Measurements from ENCODE around the gene PLD1. TPM values are rescaled to one million over a fixed set of nuclear protein-coding genes. Genes with fewer than 3 reads are reported as not detected.
A peak's percentile ranks its signal among the peaks of the same experiment; 100 is the strongest.

PLD1 gene
- total RNA-seq, 4 donors from 2014 or later, result 7.0 to 17.1 (median 13.6) TPM

DNA sequence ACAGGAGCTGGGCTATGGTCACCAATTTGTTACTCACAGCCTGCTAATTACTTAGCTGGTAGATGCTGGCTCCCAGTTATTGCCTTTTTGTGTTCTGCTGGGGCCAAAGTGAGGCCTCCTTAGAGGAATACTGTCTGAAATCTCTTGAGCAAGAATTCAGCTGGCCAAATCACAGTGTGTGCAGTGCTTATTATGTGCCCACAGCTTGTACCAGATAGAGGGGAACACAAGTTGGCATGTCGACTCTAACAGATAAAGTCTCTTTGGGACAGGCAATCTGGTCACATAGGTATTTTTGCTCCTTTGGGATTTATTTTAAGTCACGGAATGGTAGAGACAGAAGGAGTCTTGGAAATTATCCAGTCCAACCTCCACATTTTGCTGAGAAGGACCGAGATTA is 26.6 kb upstream of the PLD1 start:
- 92 to 100% methylated on average over 2 to 3 of the region's 3 CpGs for WGBS, 2 donors (ENCODE audit: low coverage in 1 of 2)
- Histone ChIP-seq H3K4me1 (peaks cover 0 to 52% (median 9%) of the 10 kb centered on the region in 3 donors), H3K27ac (no peak overlapping the region), H3K4me3 (no peak overlapping the region), H3K36me3 (no peaks in the 10 kb centered on the region), H3K9me3 (no peaks in the 10 kb centered on the region), H3K27me3 (no peaks in the 10 kb centered on the region)
- ATAC-seq, result no peak
- TF ChIP-seq, protein P1, sequence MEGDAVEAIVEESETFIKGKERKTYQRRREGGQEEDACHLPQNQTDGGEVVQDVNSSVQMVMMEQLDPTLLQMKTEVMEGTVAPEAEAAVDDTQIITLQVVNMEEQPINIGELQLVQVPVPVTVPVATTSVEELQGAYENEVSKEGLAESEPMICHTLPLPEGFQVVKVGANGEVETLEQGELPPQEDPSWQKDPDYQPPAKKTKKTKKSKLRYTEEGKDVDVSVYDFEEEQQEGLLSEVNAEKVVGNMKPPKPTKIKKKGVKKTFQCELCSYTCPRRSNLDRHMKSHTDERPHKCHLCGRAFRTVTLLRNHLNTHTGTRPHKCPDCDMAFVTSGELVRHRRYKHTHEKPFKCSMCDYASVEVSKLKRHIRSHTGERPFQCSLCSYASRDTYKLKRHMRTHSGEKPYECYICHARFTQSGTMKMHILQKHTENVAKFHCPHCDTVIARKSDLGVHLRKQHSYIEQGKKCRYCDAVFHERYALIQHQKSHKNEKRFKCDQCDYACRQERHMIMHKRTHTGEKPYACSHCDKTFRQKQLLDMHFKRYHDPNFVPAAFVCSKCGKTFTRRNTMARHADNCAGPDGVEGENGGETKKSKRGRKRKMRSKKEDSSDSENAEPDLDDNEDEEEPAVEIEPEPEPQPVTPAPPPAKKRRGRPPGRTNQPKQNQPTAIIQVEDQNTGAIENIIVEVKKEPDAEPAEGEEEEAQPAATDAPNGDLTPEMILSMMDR (IDR thresholded peaks at IDR 0.05), result no peak
- no peak for TF ChIP-seq EP300 (IDR thresholded peaks at IDR 0.05)
- TF ChIP-seq POLR2A (IDR thresholded peaks at IDR 0.05), result no peak
- no peak for TF ChIP-seq POLR2AphosphoS5 (IDR thresholded peaks at IDR 0.05)

DNA sequence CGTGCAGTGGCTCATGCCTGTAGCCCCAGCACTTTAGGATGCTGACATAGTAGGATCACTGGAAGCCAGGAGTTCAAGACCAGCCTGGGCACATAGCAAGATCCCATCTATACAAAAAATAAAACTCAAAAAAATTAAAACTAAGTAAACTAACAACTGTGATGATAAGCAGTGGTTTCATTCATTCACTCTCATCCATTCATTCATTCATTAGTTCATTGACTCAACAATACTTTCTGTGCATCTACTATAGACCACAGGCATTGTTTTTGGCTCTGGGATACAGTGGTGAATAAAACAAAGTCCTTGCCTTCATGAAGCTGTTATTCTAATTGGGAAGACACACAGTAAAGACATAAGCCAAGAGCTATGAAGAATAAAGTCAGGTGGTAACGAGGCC is 25.3 kb upstream of the PLD1 start:
- Histone ChIP-seq H3K27me3 (no peaks in the 10 kb centered on the region), H3K4me3 (no peak overlapping the region), H3K4me1 (peaks cover 0 to 41% (median 9%) of the 10 kb centered on the region in 3 donors), H3K27ac (no peak overlapping the region), H3K36me3 (no peaks in the 10 kb centered on the region), H3K9me3 (no peaks in the 10 kb centered on the region)
- ATAC-seq, result no peak
- 51 to 92% methylated on average over 2 of the region's 2 CpGs for WGBS, 2 donors (ENCODE audit: low coverage in 1 of 2)
- TF ChIP-seq POLR2A (IDR thresholded peaks at IDR 0.05), result no peak
- no peak for TF ChIP-seq POLR2AphosphoS5 (IDR thresholded peaks at IDR 0.05)
- no peak for TF ChIP-seq EP300 (IDR thresholded peaks at IDR 0.05)
- TF ChIP-seq, protein P1 (IDR thresholded peaks at IDR 0.05), result no peak

DNA sequence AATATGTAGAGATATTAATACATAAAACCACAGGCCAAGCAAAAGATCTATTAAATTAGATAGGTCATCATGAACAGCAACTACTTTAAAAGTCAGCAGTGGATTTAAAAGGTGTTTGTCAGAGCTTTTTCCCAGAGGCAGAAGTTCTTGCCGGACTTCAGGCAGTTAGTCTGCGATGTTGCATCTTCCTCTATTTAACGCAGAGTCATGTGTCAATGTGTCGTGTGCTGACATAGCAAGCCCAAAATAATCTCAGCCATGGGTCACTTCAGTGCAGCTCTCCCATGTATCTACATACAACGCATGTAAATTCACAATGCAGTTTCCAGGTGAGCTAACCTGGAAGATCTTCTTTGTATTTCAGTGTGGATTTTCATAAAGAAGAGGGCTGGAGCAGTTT is 24.8 kb upstream of the PLD1 start:
- Histone ChIP-seq H3K4me3 (no peak overlapping the region), H3K36me3 (no peaks in the 10 kb centered on the region), H3K27me3 (no peaks in the 10 kb centered on the region), H3K27ac (peak overlapping the region in 1 of 4 donors; percentile 24), H3K9me3 (no peaks in the 10 kb centered on the region), H3K4me1 (peaks cover 2 to 46% (median 9%) of the 10 kb centered on the region in 3 donors)
- TF ChIP-seq POLR2A (IDR thresholded peaks at IDR 0.05) (no peak), POLR2AphosphoS5 (IDR thresholded peaks at IDR 0.05) (no peak), EP300 (IDR thresholded peaks at IDR 0.05) (no peak)
- TF ChIP-seq, protein P1 (IDR thresholded peaks at IDR 0.05), result no peak
- WGBS, 2 donors (ENCODE audit: low coverage in 1 of 2), result 75 to 89% methylated on average over 4 to 5 of the region's 5 CpGs
- no peak for ATAC-seq

DNA sequence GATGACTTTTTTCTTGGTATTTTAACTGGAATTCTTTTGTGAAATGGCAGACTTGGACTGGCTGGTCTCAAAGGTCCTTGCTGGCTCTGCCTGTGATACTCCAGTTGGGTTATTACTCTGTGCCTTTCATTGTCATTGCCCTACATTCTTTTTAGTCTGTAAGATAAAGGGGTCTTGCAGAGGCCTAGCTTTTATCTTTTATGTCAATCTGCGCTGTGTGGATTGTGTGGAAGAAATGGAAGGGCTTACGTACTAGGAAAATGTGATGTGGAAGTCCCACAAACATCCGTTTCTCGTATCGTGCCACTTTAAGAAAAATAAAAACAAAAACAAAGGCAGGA is 24.1 kb upstream of the PLD1 start:
- H3K27ac ChIP-seq, result peak overlapping the region in 1 of 4 donors; percentile 24
- H3K36me3 ChIP-seq, result no peaks in the 10 kb centered on the region
- no peak for TF ChIP-seq EP300 (IDR thresholded peaks at IDR 0.05)
- TF ChIP-seq POLR2A (IDR thresholded peaks at IDR 0.05), result no peak
- no peak overlapping the region for H3K4me3 ChIP-seq
- H3K9me3 ChIP-seq, result no peaks in the 10 kb centered on the region
- H3K27me3 ChIP-seq, result no peaks in the 10 kb centered on the region
- 62 to 93% methylated on average over 5 of the region's 5 CpGs for WGBS, 2 donors (ENCODE audit: low coverage in 1 of 2)
- no peak for ATAC-seq
- H3K4me1 ChIP-seq, result peaks cover 9 to 53% (median 9%) of the 10 kb centered on the region in 3 donors

DNA sequence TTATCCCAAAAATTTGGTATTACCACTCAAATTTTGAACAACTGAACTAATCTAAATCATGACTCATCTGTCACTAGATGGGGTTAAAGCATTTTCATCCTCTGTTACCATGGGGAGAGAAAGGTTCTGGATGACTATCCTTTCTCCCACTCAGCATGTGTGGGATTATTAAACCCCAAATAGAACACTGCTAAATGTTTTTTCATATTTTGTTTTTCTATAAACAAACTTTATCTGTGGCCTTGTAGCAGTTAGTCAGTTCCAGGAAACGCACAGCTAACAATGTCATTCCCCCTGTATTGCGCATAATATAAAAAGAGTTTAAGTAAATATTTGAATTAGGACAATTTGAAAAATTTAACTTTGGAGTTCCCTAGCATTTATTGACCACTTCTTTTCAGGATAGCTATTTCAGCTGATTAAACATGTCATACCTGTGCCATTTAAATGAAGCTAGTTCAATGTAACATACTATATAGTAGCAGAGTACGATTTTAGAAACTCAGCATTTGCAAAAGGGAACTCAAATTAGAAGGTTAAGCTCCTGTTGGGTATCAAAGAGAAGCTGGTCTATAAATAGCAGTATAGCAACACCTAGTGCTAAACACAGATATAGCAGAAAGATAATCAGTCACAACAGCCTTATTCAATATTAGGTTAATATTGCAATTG is 23.6 kb upstream of the PLD1 start:
- TF ChIP-seq EP300 (IDR thresholded peaks at IDR 0.05) (no peak), POLR2A (IDR thresholded peaks at IDR 0.05) (no peak), POLR2AphosphoS5 (IDR thresholded peaks at IDR 0.05) (no peak)
- TF ChIP-seq, protein P1 (IDR thresholded peaks at IDR 0.05), result peak; percentile 11 to 50 (median 44)
- Histone ChIP-seq H3K4me3 (no peak overlapping the region), H3K27me3 (no peaks in the 10 kb centered on the region), H3K9me3 (no peaks in the 10 kb centered on the region), H3K27ac (peak overlapping the region in 2 of 4 donors; percentile 18 to 24), H3K36me3 (no peaks in the 10 kb centered on the region), H3K4me1 (peaks cover 9 to 51% (median 14%) of the 10 kb centered on the region in 3 donors)
- WGBS, 2 donors (ENCODE audit: low coverage in 1 of 2), result 14 to 21% methylated on average over 3 of the region's 3 CpGs
- ATAC-seq, result no peak

All from gastroesophageal sphincter (tissue), 4 donors.